ENCODE data around the gene HSD17B1. TPM values are rescaled to one million over a fixed set of nuclear protein-coding genes. Genes with fewer than 3 reads are reported as not detected.

The HSD17B1 gene
- total RNA-seq, 1 experiment from 2014 or later, result 1.5 TPM

DNA sequence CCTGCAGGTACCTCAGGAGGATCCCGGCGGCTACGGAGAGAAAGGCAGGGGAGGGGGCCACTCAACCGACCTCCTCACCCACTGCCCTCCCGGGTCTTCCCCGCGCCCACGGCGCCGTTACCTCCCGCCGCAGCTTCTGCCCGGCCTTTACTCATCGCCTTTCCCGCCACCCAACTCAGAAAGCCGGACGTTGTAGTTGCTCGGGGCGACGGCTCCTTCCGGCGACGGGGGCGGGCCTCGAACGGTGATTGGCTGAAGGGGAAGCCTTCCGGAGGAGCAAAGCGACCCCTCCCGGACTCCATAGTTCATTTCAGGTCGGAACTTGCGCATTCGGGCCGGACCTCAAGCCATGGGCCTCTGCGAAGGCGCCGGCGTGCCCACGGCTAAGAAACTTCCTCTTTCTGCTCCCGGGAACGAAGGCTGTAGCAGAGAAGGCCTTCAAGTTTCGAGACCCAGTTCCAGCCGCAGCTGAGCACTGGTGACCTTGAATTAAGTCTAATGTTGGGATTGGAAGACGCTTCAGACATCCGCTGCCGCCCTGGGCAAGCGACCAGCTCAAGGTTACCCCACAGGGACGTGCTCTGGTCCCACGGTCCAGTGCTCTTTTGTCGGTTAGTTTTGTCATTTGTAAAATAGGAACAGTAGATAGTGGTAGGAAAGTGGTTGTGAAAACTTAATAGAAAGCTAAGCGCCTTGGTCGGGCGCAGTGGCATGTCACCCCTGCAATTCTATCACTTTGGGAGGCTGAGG, 25.0 kb downstream of the HSD17B1 start, which contains the start of gene PSMC3IP:
Gene PSMC3IP, minus strand, starts transcription at position 198 of the 750 bp plus-strand sequence. Its CDS starts 43 bp downstream, at position 155.
- Histone ChIP-seq H4K5ac (ENCODE audit: insufficient read length, low read depth, low read length) (no peak within 1 kb of the TSS), H3K79me2 (ENCODE audit: insufficient read depth, low read length) (no peaks in the 10 kb centered on the region), H3K18ac (ENCODE audit: insufficient read length, low read depth, low read length) (peak within 1 kb of the TSS; percentile 44), H2BK5ac (ENCODE audit: insufficient read length, low read length) (no peak within 1 kb of the TSS), H3K14ac (ENCODE audit: insufficient read depth, low read length) (peak within 1 kb of the TSS; percentile 69; the same call in 1 of the 2 replicates), H3K23me2 (ENCODE audit: insufficient read length, low read depth, low read length, poor library complexity, severe bottlenecking) (peaks cover 3% of the 10 kb centered on the region), H3K9ac (ENCODE audit: extremely low read depth, insufficient read length, low read length) (peak within 1 kb of the TSS; percentile 88), H3K23ac (ENCODE audit: insufficient read length, low read depth, low read length) (no peak within 1 kb of the TSS), H4K8ac (replicated peaks; ENCODE audit: insufficient read length, low read depth, low read length) (no peak within 1 kb of the TSS), H4K91ac (ENCODE audit: insufficient read length, low read depth, low read length) (no peak within 1 kb of the TSS), H2BK12ac (ENCODE audit: insufficient read length, low read depth, low read length) (no peak within 1 kb of the TSS), H4K20me1 (ENCODE audit: control insufficient read depth, insufficient read depth, insufficient read length) (no peaks in the 10 kb centered on the region), H2BK20ac (ENCODE audit: low read depth, low read length, poor library complexity, severe bottlenecking) (no peak within 1 kb of the TSS), H3K4me1 (ENCODE audit: insufficient read depth, low read length) (no peaks in the 10 kb centered on the region), H2AK5ac (ENCODE audit: insufficient read length, low read length) (no peak within 1 kb of the TSS), H3T11ph (ENCODE audit: low read length) (no peak within 1 kb of the TSS), H3K9me3 (ENCODE audit: control insufficient read depth, low read depth, low read length) (no peaks in the 10 kb centered on the region), H3K4ac (ENCODE audit: low read depth, low read length) (no peak within 1 kb of the TSS), H2BK15ac (ENCODE audit: low read depth, low read length) (no peak within 1 kb of the TSS), H3K79me1 (ENCODE audit: insufficient read depth, low read depth, low read length, poor library complexity, severe bottlenecking) (no peaks in the 10 kb centered on the region), H2AFZ (ENCODE audit: low read length) (no peak within 1 kb of the TSS), H3K27me3 (ENCODE audit: insufficient read depth, low read length) (no peaks in the 10 kb centered on the region; the same call in 1 of the 2 replicates), H3K56ac (ENCODE audit: insufficient read length, low read depth, low read length) (no peak within 1 kb of the TSS), H2BK120ac (ENCODE audit: low read depth, low read length, poor library complexity, severe bottlenecking) (no peak within 1 kb of the TSS), H3K27ac (ENCODE audit: insufficient read length, low read depth, low read length) (no peak within 1 kb of the TSS), H3K4me2 (ENCODE audit: insufficient read depth, insufficient read length, low read length) (peak within 1 kb of the TSS; percentile 84)
- peak within 1 kb of the TSS; percentile 97 to 99 for H3K4me3 Mint-ChIP-seq
- DNase-seq, result peak; percentile 98
- H3K27me3 Mint-ChIP-seq (ENCODE audit: low read depth), result peaks cover 1% of the 10 kb centered on the region; the same call in 1 of the 2 replicates
- H3K9me3 Mint-ChIP-seq, result no peaks in the 10 kb centered on the region
- H3K36me3 Mint-ChIP-seq (ENCODE audit: insufficient read depth in 1 of 3, low read depth in 3 of 3), result peaks cover 19 to 72% (median 55%) of the 10 kb centered on the region in 3 experiments; a peak in 6 of 7 replicates
- H3K4me1 Mint-ChIP-seq, result peaks cover 20 to 21% of the 10 kb centered on the region in 2 experiments
- H3K27ac Mint-ChIP-seq, result peak within 1 kb of the TSS; percentile 98 to 100 (median 99)
- TF ChIP-seq, protein P1, sequence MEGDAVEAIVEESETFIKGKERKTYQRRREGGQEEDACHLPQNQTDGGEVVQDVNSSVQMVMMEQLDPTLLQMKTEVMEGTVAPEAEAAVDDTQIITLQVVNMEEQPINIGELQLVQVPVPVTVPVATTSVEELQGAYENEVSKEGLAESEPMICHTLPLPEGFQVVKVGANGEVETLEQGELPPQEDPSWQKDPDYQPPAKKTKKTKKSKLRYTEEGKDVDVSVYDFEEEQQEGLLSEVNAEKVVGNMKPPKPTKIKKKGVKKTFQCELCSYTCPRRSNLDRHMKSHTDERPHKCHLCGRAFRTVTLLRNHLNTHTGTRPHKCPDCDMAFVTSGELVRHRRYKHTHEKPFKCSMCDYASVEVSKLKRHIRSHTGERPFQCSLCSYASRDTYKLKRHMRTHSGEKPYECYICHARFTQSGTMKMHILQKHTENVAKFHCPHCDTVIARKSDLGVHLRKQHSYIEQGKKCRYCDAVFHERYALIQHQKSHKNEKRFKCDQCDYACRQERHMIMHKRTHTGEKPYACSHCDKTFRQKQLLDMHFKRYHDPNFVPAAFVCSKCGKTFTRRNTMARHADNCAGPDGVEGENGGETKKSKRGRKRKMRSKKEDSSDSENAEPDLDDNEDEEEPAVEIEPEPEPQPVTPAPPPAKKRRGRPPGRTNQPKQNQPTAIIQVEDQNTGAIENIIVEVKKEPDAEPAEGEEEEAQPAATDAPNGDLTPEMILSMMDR (conservative IDR thresholded peaks at IDR 0.05), result peak; percentile 54; the same call in 2 of the 3 replicates
- no CpG with 5 or more reads among the region's 52 CpGs for WGBS (ENCODE audit: extremely low coverage, insufficient read length, low lambda C conversion rate)
